Retinal pigment epithelial cell (primary cell): ENCODE results near the gene RPGR.

Experiments used
- DNase-seq: peaks from one replicate; pipeline ENCODE4 v3.0.0-alpha.2; 2010; ENCODE audit warnings: low read depth
- H3K4me3 ChIP-seq: 2 replicates; pipeline ENCODE4 v1.5.1; 2011; ENCODE audit warnings: mild to moderate bottlenecking, low read length, control low read depth, moderate library complexity
- TF ChIP-seq, protein P1 (sequence below): conservative IDR thresholded peaks from 2 replicates; pipeline ENCODE4 v1.5.1; 2011; ENCODE audit warnings: low read depth, low read length, control low read depth, inconsistent platforms

RPGR gene

DNA sequence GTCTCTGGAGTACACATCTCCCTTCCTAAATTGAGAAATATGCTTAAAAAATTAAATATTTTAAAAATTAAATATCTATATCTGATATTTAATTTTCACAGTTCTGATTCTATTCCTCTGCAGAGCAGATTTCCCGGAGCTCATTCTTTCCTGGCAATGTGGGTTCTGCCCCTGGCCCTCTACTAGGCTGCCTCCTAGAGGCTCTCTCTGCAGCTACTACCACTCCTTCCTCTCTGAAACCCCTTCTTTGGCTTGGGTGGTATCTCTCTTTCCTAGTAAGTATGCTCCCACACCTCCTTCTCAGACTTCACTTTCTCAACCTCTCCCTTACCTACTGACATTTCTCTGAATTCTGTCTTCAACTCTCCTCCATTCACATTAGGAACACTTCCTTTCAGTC, 45.3 kb downstream of the RPGR start:
- no peak overlapping the region for H3K4me3 ChIP-seq
- DNase-seq: no peak
- TF ChIP-seq, protein P1, sequence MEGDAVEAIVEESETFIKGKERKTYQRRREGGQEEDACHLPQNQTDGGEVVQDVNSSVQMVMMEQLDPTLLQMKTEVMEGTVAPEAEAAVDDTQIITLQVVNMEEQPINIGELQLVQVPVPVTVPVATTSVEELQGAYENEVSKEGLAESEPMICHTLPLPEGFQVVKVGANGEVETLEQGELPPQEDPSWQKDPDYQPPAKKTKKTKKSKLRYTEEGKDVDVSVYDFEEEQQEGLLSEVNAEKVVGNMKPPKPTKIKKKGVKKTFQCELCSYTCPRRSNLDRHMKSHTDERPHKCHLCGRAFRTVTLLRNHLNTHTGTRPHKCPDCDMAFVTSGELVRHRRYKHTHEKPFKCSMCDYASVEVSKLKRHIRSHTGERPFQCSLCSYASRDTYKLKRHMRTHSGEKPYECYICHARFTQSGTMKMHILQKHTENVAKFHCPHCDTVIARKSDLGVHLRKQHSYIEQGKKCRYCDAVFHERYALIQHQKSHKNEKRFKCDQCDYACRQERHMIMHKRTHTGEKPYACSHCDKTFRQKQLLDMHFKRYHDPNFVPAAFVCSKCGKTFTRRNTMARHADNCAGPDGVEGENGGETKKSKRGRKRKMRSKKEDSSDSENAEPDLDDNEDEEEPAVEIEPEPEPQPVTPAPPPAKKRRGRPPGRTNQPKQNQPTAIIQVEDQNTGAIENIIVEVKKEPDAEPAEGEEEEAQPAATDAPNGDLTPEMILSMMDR: peak; percentile 54

DNA sequence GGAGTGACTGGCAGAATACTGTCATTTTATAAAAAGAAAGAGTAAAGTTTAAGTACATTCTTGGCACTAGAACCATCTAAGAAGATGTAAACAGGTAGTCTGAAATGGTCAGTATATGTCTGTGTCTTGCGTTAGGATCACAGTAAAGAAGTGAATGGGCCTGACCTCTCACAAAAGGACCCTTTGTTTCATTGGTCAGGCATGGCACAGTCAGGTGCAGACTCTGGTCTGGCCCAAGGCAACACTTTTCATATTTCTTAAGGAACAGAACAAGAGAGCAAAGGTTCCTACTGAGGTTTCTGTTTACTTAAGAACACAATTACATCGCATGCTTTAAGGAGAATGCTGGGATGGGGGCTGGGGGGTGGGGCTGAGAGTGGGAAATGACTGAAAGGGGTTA, 48.1 kb downstream of the RPGR start:
- TF ChIP-seq, protein P1: no peak
- no peak overlapping the region for H3K4me3 ChIP-seq
- DNase-seq: no peak

DNA sequence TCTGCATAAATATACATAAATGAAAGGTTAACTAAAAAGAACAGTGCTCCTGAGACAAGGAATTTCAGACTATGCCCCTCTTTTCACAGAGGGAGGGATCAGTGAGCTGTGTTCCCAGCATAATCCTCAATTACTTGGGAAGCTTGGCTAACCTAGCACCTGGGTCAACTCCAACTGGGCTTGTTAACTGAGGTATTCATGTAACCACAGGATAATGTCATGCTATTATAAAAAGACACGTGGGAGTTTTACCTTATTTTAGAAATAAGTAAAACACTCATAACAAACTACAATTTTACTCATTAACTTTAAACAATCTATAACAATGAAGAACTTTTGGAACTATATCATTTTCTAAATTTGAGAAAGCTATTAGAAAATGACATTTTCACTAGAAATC, 48.6 kb downstream of the RPGR start:
- DNase-seq: no peak
- no peak overlapping the region for H3K4me3 ChIP-seq
- TF ChIP-seq, protein P1: no peak

DNA sequence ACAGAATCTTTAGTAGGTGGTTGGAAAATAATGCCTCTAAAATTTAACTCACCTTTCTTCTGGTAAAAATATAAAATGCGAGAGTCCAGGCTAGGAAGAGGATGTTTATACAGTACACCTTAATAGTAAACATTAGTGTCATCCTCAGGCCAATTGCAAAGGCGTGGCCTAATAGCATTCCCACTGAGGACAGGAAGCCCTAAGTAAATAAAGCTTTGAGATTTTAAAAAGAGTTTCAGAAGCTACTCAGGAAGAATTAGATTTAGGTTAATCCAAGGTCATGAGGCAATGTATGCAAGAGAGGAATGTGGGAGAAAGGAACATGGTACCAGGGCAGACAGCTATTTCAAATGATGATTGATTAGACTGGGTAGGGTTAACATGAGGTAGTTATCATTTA, 49.5 kb downstream of the RPGR start:
- no peak overlapping the region for H3K4me3 ChIP-seq
- DNase-seq: no peak
- TF ChIP-seq, protein P1: no peak

DNA sequence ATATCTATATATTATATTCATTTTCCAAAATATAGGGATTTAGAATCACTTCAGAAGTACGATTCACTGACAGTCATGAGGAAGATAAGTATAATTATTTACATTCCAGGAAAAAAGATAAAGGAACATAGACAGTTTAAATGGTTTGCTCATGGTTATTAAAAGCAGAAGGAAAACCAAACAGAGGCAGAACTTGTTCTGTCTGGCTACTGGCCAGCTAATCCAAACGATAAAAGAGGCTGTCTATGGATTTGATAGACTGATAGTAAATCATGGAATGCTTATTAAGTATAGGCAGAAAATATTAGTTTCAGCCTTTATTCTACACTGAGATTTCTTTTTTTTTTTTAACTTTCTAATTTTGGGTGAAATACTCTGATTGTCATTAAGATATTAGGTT, 50.2 kb downstream of the RPGR start:
- DNase-seq: no peak
- H3K4me3 ChIP-seq: no peak overlapping the region
- TF ChIP-seq, protein P1: no peak

DNA sequence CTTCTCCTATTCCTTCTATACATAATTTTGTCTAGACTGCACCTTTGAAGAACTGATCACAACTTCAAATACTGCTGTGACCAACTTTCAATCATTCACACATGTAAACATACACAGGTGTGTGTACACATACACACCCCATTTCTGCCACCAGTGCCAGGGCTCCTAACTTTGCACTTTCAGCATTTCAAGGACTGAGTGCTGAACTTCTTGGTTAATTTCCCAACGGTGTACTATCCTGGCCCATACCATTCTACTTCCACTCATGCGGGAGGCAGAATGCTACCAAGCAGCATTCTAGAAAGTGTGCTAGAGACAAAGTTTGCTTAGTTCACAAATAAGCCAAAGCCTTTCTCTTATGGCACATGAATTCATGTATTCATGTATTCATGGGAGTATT, 51.2 kb downstream of the RPGR start:
- H3K4me3 ChIP-seq: no peak overlapping the region
- TF ChIP-seq, protein P1: no peak
- DNase-seq: no peak

DNA sequence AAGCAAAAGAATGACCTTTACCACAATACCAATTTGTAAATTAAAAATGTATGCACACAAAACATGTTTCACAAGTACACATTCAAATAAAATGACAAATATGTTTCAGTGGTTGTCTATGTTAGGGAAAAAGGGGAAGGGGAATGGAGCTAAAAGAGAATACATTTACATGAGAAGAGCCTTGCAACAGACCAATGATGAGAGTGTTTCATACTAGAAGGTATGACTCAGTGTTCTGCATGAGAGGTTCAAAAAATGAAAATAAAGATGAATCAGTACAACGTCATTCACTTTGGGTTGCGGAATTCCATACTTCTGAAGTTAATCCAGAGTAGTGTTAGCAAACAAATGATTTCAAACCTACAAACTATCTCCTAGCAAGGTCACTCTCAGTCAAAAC, 51.7 kb downstream of the RPGR start:
- DNase-seq: peak; percentile 41
- TF ChIP-seq, protein P1: no peak
- no peak overlapping the region for H3K4me3 ChIP-seq
